Measurements from ENCODE around the gene SETBP1.

Gene SETBP1

GRCh38 chr18:44937960-44938719 is 257.5 kb downstream of the SETBP1 start:
- no peak for FAIRE-seq
- TF ChIP-seq CTCF (IDR thresholded peaks at IDR 0.05; ENCODE audit: insufficient read depth, missing control alignments) = no peak
- no peak for DNase-seq (ENCODE audit: insufficient read length, low spot score)

- DNase-seq (ENCODE audit: insufficient read length, low spot score) (no peak), FAIRE-seq (no peak)
- TF ChIP-seq CTCF (IDR thresholded peaks at IDR 0.05; ENCODE audit: insufficient read depth, missing control alignments) = no peak
Measured at GRCh38 chr18:44938720-44939665, 258.3 kb downstream of the SETBP1 start.

GRCh38 chr18:44941516-44941915 is 260.8 kb downstream of the SETBP1 start:
- FAIRE-seq (no peak), DNase-seq (ENCODE audit: insufficient read length, low spot score) (no peak)
- no peak for TF ChIP-seq CTCF (IDR thresholded peaks at IDR 0.05; ENCODE audit: insufficient read depth, missing control alignments)

- no peak for DNase-seq (ENCODE audit: insufficient read length, low spot score)
- FAIRE-seq = no peak
- TF ChIP-seq CTCF (IDR thresholded peaks at IDR 0.05; ENCODE audit: insufficient read depth, missing control alignments) = no peak
Measured at GRCh38 chr18:44942073-44942472, 261.4 kb downstream of the SETBP1 start.

DNA sequence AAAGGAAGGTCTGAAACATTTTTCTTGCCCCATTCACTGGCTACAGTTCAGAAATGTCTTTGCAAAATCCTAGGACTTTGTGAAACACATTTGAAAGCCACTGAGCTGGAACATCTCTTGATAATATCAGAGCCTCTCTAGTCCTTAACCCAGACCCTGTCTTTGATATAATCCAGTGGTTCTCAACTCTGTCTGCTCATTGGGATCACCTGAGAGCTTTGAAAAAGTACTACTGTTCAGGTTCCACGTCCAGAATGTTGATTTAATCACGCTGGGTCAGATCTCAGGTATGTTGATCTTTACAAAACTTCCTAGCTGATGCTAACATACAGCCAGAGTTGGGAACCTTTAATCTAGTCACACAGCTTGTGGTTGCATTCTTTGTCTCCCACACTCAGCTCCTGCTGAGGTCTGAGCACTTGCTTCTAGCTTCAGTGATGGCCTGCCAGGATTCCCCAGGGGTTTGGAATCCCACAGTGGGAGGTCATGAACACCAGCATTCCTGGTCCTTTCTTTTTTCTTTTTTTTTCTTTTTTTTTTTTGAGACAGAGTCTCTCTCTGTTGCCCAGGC is 262.7 kb downstream of the SETBP1 start:
- no peak for TF ChIP-seq CTCF (IDR thresholded peaks at IDR 0.05; ENCODE audit: insufficient read depth, missing control alignments)
- no peak for DNase-seq (ENCODE audit: insufficient read length, low spot score)
- FAIRE-seq = no peak

DNA sequence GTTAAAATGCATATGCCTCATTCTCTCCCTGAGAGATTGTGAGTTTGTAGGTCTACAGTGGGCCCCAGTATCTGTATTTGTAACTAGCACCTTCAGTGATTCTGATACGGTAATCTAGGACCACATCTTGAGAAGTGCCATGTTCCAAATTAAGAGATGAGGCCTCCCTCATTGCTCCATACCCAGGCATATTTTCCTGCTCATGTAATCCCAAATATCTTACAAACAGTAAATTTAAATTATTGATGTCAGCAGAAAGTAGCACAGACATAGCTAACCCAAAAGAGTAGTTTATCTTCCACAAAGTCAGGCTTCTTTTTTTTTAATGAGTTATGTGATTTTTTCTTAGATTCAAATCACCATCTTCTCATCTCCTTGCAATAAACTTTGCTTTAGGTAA is 263.8 kb downstream of the SETBP1 start:
- no peak for FAIRE-seq
- no peak for TF ChIP-seq CTCF (IDR thresholded peaks at IDR 0.05; ENCODE audit: insufficient read depth, missing control alignments)

More for the DNA sequence above, 263.8 kb downstream of the SETBP1 start:
- no peak for DNase-seq (ENCODE audit: insufficient read length, low spot score)
